Hepatocyte (in vitro differentiated cells): ENCODE results near the gene LMOD3. TPM values are rescaled to one million over a fixed set of nuclear protein-coding genes. Genes with fewer than 3 reads are reported as not detected.

Experiments
- DNase-seq: peaks from one replicate; pipeline ENCODE4 v3.0.0-alpha.2; 2016; ENCODE audit warnings: low spot score
- H2AFZ ChIP-seq: fragments of 200-600 bp; sonication (generic); 2 replicates; pipeline ENCODE4 v1.6.0; 2016; ENCODE audit warnings: antibody characterized with exemption, mild to moderate bottlenecking
- H3K27ac ChIP-seq: fragments of 200-600 bp; sonication (generic); 2 replicates; pipeline ENCODE4 v1.5.1; 2016; ENCODE audit warnings: mild to moderate bottlenecking
- H3K27me3 ChIP-seq: fragments of 200-600 bp; sonication (generic); 2 replicates; pipeline ENCODE4 v1.6.1; 2016
- H3K36me3 ChIP-seq: fragments of 200-600 bp; sonication (generic); replicated peaks from 2 replicates; pipeline ENCODE4 v1.5.1; 2016; ENCODE audit warnings: low read depth; ENCODE audit not compliant: insufficient read depth
- H3K4me1 ChIP-seq: fragments of 200-600 bp; sonication (generic); 2 replicates; pipeline ENCODE4 v1.5.1; 2016; ENCODE audit warnings: mild to moderate bottlenecking, moderate library complexity; ENCODE audit not compliant: insufficient read depth
- H3K4me2 ChIP-seq: fragments of 200-600 bp; sonication (generic); 2 replicates; pipeline ENCODE4 v1.6.0; 2016
- H3K4me3 ChIP-seq: fragments of 200-600 bp; sonication (generic); 2 replicates; pipeline ENCODE4 v1.5.1; 2016; ENCODE audit warnings: mild to moderate bottlenecking
- H3K79me2 ChIP-seq: fragments of 200-600 bp; sonication (generic); 2 replicates; pipeline ENCODE4 v1.6.0; 2017; ENCODE audit warnings: mild to moderate bottlenecking
- H3K9me2 ChIP-seq: fragments of 200-600 bp; sonication (generic); replicated peaks from 2 replicates; pipeline ENCODE4 v1.6.0; 2017; ENCODE audit warnings: mild to moderate bottlenecking; ENCODE audit not compliant: insufficient read depth
- H3K9me3 ChIP-seq: fragments of 200-600 bp; sonication (generic); 2 replicates; pipeline ENCODE4 v1.5.1; 2016; ENCODE audit warnings: low read depth, mild to moderate bottlenecking
- H4K20me1 ChIP-seq: fragments of 200-600 bp; sonication (generic); 2 replicates; pipeline ENCODE4 v1.6.0; 2016; ENCODE audit warnings: mild to moderate bottlenecking; ENCODE audit not compliant: insufficient read depth, poor library complexity, severe bottlenecking
- EZH2 ChIP-seq: fragments of 200-600 bp; sonication (generic); IDR thresholded peaks from 2 replicates; pipeline ENCODE4 v1.6.1; 2016; ENCODE audit warnings: antibody characterized with exemption, mild to moderate bottlenecking, borderline replicate concordance
- EZH2phosphoT487 ChIP-seq: fragments of 200-600 bp; sonication (generic); IDR thresholded peaks from one replicate; pipeline ENCODE4 v1.6.1; 2018; ENCODE audit warnings: antibody characterized with exemption, mild to moderate bottlenecking, low read depth, moderate library complexity; ENCODE audit not compliant: unreplicated experiment, severe bottlenecking
- WGBS: methylation state at CpG from one replicate; pipeline ENCODE4 v1.1.6; 2016; ENCODE audit warnings: low lambda C conversion rate; ENCODE audit errors: missing lambda C conversion rate; 5-methylcytosine and 5-hydroxymethylcytosine counted together
- polyA plus RNA-seq: library from polyadenylated mRNA; unstranded; fragments of >200 nt; fragmentation: Nextera tagmentation; extraction: Ambion mirVana; gene quantifications from 2 replicates; pipeline ENCODE4 v1.2.1, GENCODE V29; 2016
- total RNA-seq: library from RNA; depleted of rRNA; stranded (reverse); fragments of >200 nt; gene quantifications from 2 replicates; pipeline ENCODE4 v1.2.3, GENCODE V29; 2014
- TF ChIP-seq, protein P1 (sequence below): fragments of 200-600 bp; sonication (generic); IDR thresholded peaks from 2 replicates; pipeline ENCODE4 v1.5.1; 2016; ENCODE audit warnings: antibody characterized with exemption, mild to moderate bottlenecking; ENCODE audit not compliant: poor library complexity

LMOD3 gene
- total and polyA plus RNA-seq, 2 experiments from 2014 or later, result not detected

DNA sequence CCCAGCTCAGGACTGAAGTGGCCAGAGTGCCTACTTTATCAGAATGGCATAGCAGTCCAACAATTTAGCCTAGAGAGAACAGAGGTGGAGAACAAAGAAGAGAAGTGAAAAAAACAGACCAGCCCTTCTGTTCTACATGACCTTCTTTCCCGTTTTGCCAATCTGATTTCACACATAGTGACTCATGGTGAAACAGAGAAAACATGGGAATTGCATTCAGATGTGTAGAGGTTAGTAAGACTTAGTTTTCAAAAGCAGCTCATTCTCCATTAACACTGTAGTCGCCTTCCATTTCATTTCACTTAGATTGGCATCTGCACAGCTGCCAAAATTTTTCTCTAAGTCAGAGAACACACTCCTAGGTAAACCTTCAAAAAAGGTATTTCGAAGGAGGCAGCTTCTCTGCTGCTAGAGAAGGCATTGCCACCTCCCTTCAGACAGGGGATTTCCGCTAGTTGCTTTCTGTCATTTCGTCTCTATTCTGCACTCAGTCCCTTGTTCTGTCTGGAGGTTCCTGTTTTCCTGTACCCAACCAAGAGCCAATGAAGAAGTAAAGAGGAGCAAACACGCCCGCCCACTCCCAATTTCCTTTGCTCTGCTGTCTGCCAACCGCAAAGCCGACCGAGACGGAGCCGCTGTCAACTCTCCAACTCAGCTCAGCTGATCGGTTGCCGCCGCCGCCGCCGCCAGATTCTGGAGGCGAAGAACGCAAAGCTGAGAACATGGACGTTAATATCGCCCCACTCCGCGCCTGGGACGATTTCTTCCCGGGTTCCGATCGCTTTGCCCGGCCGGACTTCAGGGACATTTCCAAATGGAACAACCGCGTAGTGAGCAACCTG is 37.8 kb downstream of the LMOD3 start, which contains the start of gene ARL6IP5:
Gene ARL6IP5, plus strand, starts transcription at position 612 of the 842 bp plus-strand sequence. Its CDS starts 111 bp downstream, at position 723.
- Histone ChIP-seq H3K79me2 (peaks cover 47% of the 10 kb centered on the region), H3K27ac (peak within 1 kb of the TSS; percentile 94), H3K9me3 (no peaks in the 10 kb centered on the region), H3K9me2 (no peaks in the 10 kb centered on the region), H3K4me1 (peaks cover 55% of the 10 kb centered on the region), H4K20me1 (peaks cover 8% of the 10 kb centered on the region), H3K4me3 (peak within 1 kb of the TSS; percentile 86), H2AFZ (peak within 1 kb of the TSS; percentile 70), H3K27me3 (no peaks in the 10 kb centered on the region), H3K4me2 (peak within 1 kb of the TSS; percentile 91), H3K36me3 (no peaks in the 10 kb centered on the region)
- TF ChIP-seq EZH2phosphoT487 (no peak), EZH2 (no peak)
- TF ChIP-seq, protein P1, sequence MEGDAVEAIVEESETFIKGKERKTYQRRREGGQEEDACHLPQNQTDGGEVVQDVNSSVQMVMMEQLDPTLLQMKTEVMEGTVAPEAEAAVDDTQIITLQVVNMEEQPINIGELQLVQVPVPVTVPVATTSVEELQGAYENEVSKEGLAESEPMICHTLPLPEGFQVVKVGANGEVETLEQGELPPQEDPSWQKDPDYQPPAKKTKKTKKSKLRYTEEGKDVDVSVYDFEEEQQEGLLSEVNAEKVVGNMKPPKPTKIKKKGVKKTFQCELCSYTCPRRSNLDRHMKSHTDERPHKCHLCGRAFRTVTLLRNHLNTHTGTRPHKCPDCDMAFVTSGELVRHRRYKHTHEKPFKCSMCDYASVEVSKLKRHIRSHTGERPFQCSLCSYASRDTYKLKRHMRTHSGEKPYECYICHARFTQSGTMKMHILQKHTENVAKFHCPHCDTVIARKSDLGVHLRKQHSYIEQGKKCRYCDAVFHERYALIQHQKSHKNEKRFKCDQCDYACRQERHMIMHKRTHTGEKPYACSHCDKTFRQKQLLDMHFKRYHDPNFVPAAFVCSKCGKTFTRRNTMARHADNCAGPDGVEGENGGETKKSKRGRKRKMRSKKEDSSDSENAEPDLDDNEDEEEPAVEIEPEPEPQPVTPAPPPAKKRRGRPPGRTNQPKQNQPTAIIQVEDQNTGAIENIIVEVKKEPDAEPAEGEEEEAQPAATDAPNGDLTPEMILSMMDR, result no peak
- DNase-seq, result peak; percentile 94
- 4% methylated on average over 32 of the region's 32 CpGs for WGBS

DNA sequence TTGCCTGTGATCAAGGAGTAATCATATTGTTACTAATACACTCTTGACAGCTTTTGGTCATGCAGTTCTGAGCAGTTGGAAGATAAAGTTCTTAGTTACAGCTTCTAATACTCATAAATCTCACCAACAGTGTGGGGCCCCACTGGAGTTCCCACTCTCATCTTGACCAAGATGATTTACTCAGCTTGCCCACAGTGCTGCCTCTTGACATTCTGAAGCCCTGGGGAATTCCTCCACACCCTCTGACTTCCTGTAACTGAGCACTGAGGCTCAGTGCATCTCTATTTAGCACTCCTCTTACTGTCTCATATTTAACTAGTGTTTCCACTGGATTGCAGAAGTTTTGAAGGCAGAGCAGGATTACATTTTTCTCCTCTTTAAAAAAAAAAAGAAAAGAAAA is 39.6 kb downstream of the LMOD3 start:
- Histone ChIP-seq H3K27me3 (no peaks in the 10 kb centered on the region), H4K20me1 (peaks cover 2% of the 10 kb centered on the region), H3K4me3 (no peak overlapping the region), H3K36me3 (no peaks in the 10 kb centered on the region), H3K9me2 (no peaks in the 10 kb centered on the region), H3K9me3 (no peaks in the 10 kb centered on the region), H3K27ac (peak overlapping the region; percentile 94), H2AFZ (no peak overlapping the region), H3K4me1 (peaks cover 51% of the 10 kb centered on the region), H3K4me2 (peak overlapping the region; percentile 18), H3K79me2 (peaks cover 47% of the 10 kb centered on the region)
- DNase-seq, result peak; percentile 68
- TF ChIP-seq, protein P1, result no peak
- no peak for TF ChIP-seq EZH2
- no peak for TF ChIP-seq EZH2phosphoT487

DNA sequence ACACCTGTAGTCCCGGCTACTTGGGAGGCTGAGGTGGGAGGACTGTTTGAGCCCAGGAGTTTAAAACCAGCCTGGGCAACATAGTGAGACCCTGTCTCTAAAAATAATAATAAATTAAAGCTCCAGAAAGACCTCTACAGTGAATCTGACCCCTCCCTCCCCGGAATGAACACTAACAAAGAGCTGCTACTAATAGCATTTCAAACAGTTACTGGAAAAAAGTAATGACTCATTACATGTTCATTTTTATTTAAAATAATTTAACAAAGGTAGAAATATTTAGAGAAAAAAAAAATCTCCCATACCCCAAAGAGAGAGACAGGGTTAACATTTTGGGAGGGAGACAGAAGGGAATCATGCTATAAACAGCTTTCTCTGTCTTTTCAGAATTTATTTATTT is 40.0 kb downstream of the LMOD3 start:
- no peak for DNase-seq
- Histone ChIP-seq H4K20me1 (no peaks in the 10 kb centered on the region), H3K9me2 (no peaks in the 10 kb centered on the region), H3K4me2 (peak overlapping the region; percentile 18), H3K79me2 (peaks cover 47% of the 10 kb centered on the region), H3K27me3 (no peaks in the 10 kb centered on the region), H3K27ac (peak overlapping the region; percentile 94), H3K4me1 (peaks cover 47% of the 10 kb centered on the region), H3K4me3 (no peak overlapping the region), H2AFZ (no peak overlapping the region), H3K36me3 (no peaks in the 10 kb centered on the region), H3K9me3 (no peaks in the 10 kb centered on the region)
- TF ChIP-seq, protein P1, result no peak
- no peak for TF ChIP-seq EZH2
- no peak for TF ChIP-seq EZH2phosphoT487
- WGBS, result 80% methylated on average over 2 of the region's 2 CpGs
